GM23338 (cell line): ENCODE results near the gene CRISP1. TPM values are rescaled to one million over a fixed set of nuclear protein-coding genes. Genes with fewer than 3 reads are reported as not detected.

Experiments used
- ATAC-seq: fragments of 200-7000 bp; cut with Tn5 transposase; 3 replicates; pipeline ENCODE4 v1.9.1; 2020
- DNase-seq: peaks from one replicate; pipeline ENCODE4 v3.0.0-alpha.2; 2015; ENCODE audit warnings: low spot score
- H2AFZ ChIP-seq: fragments of 200-600 bp; sonication (generic); 2 replicates; pipeline ENCODE4 v1.8.0; 2016; ENCODE audit warnings: antibody characterized with exemption, mild to moderate bottlenecking, moderate library complexity
- H3F3A ChIP-seq: fragments of 200-600 bp; sonication (generic); replicated peaks from 2 replicates; pipeline ENCODE4 v1.8.0; 2017; ENCODE audit warnings: antibody characterized with exemption, mixed run types, low read depth
- H3K27ac ChIP-seq: fragments of 200-600 bp; sonication (generic); 2 replicates; pipeline ENCODE4 v1.6.1; 2016; ENCODE audit warnings: low read depth
- H3K27me3 ChIP-seq: fragments of 200-600 bp; sonication (generic); 2 replicates; pipeline ENCODE4 v1.8.0; 2016; ENCODE audit warnings: mild to moderate bottlenecking, mixed run types, moderate library complexity; ENCODE audit not compliant: insufficient read depth
- H3K36me3 ChIP-seq: fragments of 200-600 bp; sonication (generic); 2 replicates; pipeline ENCODE4 v1.8.0; 2016; ENCODE audit warnings: mild to moderate bottlenecking; ENCODE audit not compliant: insufficient read depth
- H3K4me1 ChIP-seq: fragments of 200-600 bp; sonication (generic); 2 replicates; pipeline ENCODE4 v1.8.0; 2016; ENCODE audit warnings: mild to moderate bottlenecking, moderate library complexity; ENCODE audit not compliant: insufficient read depth
- H3K4me2 ChIP-seq: fragments of 200-600 bp; sonication (generic); 2 replicates; pipeline ENCODE4 v1.7.1; 2017; ENCODE audit warnings: mixed run types
- H3K4me3 ChIP-seq: fragments of 200-600 bp; sonication (generic); 2 replicates; pipeline ENCODE4 v1.6.1; 2016; ENCODE audit warnings: mixed run types
- H3K79me2 ChIP-seq: fragments of 200-600 bp; sonication (generic); replicated peaks from 2 replicates; pipeline ENCODE4 v1.8.0; 2017; ENCODE audit warnings: mild to moderate bottlenecking; ENCODE audit not compliant: insufficient read depth
- H3K9me2 ChIP-seq: fragments of 200-600 bp; sonication (generic); 2 replicates; pipeline ENCODE4 v1.8.0; 2017; ENCODE audit not compliant: insufficient read depth
- H4K20me1 ChIP-seq: fragments of 200-600 bp; sonication (generic); replicated peaks from 2 replicates; pipeline ENCODE4 v1.8.0; 2017; ENCODE audit warnings: mild to moderate bottlenecking; ENCODE audit not compliant: insufficient read depth
- H3K27ac Mint-ChIP-seq: 2 replicates; pipeline ENCODE4 v1.8.0; 2020; ENCODE audit warnings: inconsistent platforms, mild to moderate bottlenecking, moderate library complexity, mixed read lengths
- H3K27me3 Mint-ChIP-seq: 3 replicates; pipeline ENCODE4 v1.8.0; 2022; ENCODE audit warnings: low read depth, mild to moderate bottlenecking, moderate library complexity, mixed read lengths, inconsistent platforms; ENCODE audit not compliant: insufficient read depth, poor library complexity
- H3K36me3 Mint-ChIP-seq: 3 replicates; pipeline ENCODE4 v1.8.0; 2021; ENCODE audit warnings: low read depth, mild to moderate bottlenecking, inconsistent platforms, moderate library complexity, mixed read lengths
- H3K4me1 Mint-ChIP-seq: 3 replicates; pipeline ENCODE4 v1.8.0; 2020; ENCODE audit warnings: mild to moderate bottlenecking, inconsistent platforms, mixed read lengths
- H3K4me3 Mint-ChIP-seq: 3 replicates; pipeline ENCODE4 v1.8.0; 2021; ENCODE audit warnings: moderate library complexity, mild to moderate bottlenecking, inconsistent platforms, mixed read lengths
- H3K9me3 Mint-ChIP-seq: 3 replicates; pipeline ENCODE4 v1.8.0; 2020; ENCODE audit warnings: moderate library complexity, mild to moderate bottlenecking, inconsistent platforms, mixed read lengths
- EZH2phosphoT487 ChIP-seq: fragments of 200-600 bp; sonication (generic); IDR thresholded peaks from one replicate; pipeline ENCODE4 v1.8.1; 2018; ENCODE audit warnings: antibody characterized with exemption; ENCODE audit not compliant: unreplicated experiment
- NANOG ChIP-seq: IDR thresholded peaks from 2 replicates; pipeline ENCODE4 v1.6.1; 2016; ENCODE audit warnings: antibody characterized with exemption, borderline replicate concordance
- ZNF114 ChIP-seq: fragments of 250-450 bp; sonication (Bioruptor Pico); IDR thresholded peaks from 2 replicates; pipeline ENCODE4 v1.5.0; 2020; ENCODE audit warnings: mild to moderate bottlenecking, moderate library complexity
- ZNF331 ChIP-seq: fragments of 250-450 bp; sonication (Bioruptor Pico); IDR thresholded peaks from 2 replicates; pipeline ENCODE4 v1.5.0; 2020; ENCODE audit warnings: low read depth, mild to moderate bottlenecking, moderate library complexity
- polyA plus RNA-seq: library from polyadenylated mRNA; unstranded; fragments of >200 nt; fragmentation: Nextera tagmentation; extraction: Ambion mirVana; gene quantifications from 2 replicates; pipeline ENCODE4 v1.2.1, GENCODE V29; 2016
- total RNA-seq: library from RNA; depleted of rRNA; stranded (reverse); fragments of >200 nt; shearing (Covaris generic); gene quantifications from 2 replicates; pipeline ENCODE4 v1.2.3, GENCODE V29; 2014
- TF ChIP-seq, protein P1 (sequence below): fragments of 250-450 bp; sonication (Bioruptor Pico); IDR thresholded peaks from 2 replicates; pipeline ENCODE4 v1.5.0; 2020; ENCODE audit warnings: mild to moderate bottlenecking, moderate library complexity

The CRISP1 gene
- total and polyA plus RNA-seq, 2 experiments from 2014 or later, result not detected

DNA sequence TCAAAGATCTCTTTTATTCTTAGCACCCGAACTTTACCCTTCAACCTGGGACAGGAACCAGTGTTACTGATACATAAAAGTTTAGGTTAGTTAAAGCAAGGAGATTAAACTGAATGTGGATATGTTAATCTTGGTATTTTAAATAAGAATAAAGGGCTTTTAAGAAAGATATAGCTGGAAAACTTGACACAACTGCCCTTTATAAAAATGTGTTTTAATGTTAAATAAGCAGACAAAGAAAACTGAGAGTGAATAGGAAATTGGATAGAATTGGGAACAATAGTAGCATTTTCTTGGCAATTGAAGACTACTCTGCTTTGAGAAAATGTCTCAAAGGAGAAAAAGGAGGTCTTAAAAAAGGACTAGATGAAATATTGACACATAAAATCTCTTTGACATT lies 45.9 kb upstream of the CRISP1 start:
- H3K9me3 Mint-ChIP-seq, result no peaks in the 10 kb centered on the region
- Histone ChIP-seq H3F3A (0 out of 2 replicates have a peak, but pooled peaks cover 8% of the 10 kb centered on the region), H2AFZ (no peak overlapping the region), H3K4me1 (peaks cover 93% of the 10 kb centered on the region), H3K27me3 (no peaks in the 10 kb centered on the region), H3K36me3 (no peaks in the 10 kb centered on the region), H4K20me1 (no peaks in the 10 kb centered on the region), H3K4me2 (peak overlapping the region; percentile 50), H3K4me3 (peak overlapping the region; percentile 12), H3K27ac (peak overlapping the region; percentile 73), H3K79me2 (no peaks in the 10 kb centered on the region), H3K9me2 (no peaks in the 10 kb centered on the region)
- ATAC-seq (peak; percentile 43), DNase-seq (no peak)
- no peaks in the 10 kb centered on the region for H3K27me3 Mint-ChIP-seq
- peak overlapping the region; percentile 95 for H3K27ac Mint-ChIP-seq
- H3K4me1 Mint-ChIP-seq, result peaks cover 76% of the 10 kb centered on the region
- peak overlapping the region; percentile 47 for H3K4me3 Mint-ChIP-seq
- no peaks in the 10 kb centered on the region for H3K36me3 Mint-ChIP-seq
- TF ChIP-seq NANOG, result peak; percentile 87
- TF ChIP-seq EZH2phosphoT487, result no peak
- no peak for TF ChIP-seq ZNF114 (CRISPR knock-in tag)

DNA sequence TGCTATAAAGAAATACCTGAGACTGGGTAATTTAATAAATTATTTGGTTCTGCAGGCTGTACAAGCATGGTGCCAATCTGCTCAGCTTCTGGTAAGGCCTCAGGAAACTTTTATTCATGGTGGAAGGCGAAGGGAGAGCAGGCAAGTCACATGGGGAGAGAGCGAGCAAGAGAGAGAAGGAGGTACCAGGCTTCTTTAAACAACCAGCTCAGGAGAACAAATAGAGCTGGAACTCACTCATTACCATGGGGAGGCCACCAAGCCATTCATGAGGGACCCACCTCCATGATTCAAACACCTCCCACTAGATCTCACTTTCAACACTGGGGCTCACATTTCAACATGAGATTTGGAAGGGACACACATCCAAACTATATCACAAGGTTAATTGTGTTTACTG lies 44.9 kb upstream of the CRISP1 start:
- peak overlapping the region; percentile 81 for H3K27ac Mint-ChIP-seq
- H3K4me2 ChIP-seq, result peak overlapping the region; percentile 50
- no peak overlapping the region for H3K4me3 Mint-ChIP-seq
- peak; percentile 65 for DNase-seq
- H3K79me2 ChIP-seq, result no peaks in the 10 kb centered on the region
- ATAC-seq, result peak; percentile 87
- H3K4me1 Mint-ChIP-seq, result peaks cover 72% of the 10 kb centered on the region
- 0 out of 2 replicates have a peak, but pooled peaks cover 8% of the 10 kb centered on the region for H3F3A ChIP-seq
- H3K27ac ChIP-seq, result peak overlapping the region; percentile 73
- H3K27me3 Mint-ChIP-seq, result no peaks in the 10 kb centered on the region
- H3K36me3 ChIP-seq, result no peaks in the 10 kb centered on the region
- H3K9me3 Mint-ChIP-seq, result no peaks in the 10 kb centered on the region
- H3K36me3 Mint-ChIP-seq, result no peaks in the 10 kb centered on the region
- H2AFZ ChIP-seq, result no peak overlapping the region
- TF ChIP-seq ZNF331 (CRISPR knock-in tag) (no peak), ZNF114 (CRISPR knock-in tag) (peak; percentile 62; the same call in 1 of the 2 replicates)
- TF ChIP-seq, protein P1, sequence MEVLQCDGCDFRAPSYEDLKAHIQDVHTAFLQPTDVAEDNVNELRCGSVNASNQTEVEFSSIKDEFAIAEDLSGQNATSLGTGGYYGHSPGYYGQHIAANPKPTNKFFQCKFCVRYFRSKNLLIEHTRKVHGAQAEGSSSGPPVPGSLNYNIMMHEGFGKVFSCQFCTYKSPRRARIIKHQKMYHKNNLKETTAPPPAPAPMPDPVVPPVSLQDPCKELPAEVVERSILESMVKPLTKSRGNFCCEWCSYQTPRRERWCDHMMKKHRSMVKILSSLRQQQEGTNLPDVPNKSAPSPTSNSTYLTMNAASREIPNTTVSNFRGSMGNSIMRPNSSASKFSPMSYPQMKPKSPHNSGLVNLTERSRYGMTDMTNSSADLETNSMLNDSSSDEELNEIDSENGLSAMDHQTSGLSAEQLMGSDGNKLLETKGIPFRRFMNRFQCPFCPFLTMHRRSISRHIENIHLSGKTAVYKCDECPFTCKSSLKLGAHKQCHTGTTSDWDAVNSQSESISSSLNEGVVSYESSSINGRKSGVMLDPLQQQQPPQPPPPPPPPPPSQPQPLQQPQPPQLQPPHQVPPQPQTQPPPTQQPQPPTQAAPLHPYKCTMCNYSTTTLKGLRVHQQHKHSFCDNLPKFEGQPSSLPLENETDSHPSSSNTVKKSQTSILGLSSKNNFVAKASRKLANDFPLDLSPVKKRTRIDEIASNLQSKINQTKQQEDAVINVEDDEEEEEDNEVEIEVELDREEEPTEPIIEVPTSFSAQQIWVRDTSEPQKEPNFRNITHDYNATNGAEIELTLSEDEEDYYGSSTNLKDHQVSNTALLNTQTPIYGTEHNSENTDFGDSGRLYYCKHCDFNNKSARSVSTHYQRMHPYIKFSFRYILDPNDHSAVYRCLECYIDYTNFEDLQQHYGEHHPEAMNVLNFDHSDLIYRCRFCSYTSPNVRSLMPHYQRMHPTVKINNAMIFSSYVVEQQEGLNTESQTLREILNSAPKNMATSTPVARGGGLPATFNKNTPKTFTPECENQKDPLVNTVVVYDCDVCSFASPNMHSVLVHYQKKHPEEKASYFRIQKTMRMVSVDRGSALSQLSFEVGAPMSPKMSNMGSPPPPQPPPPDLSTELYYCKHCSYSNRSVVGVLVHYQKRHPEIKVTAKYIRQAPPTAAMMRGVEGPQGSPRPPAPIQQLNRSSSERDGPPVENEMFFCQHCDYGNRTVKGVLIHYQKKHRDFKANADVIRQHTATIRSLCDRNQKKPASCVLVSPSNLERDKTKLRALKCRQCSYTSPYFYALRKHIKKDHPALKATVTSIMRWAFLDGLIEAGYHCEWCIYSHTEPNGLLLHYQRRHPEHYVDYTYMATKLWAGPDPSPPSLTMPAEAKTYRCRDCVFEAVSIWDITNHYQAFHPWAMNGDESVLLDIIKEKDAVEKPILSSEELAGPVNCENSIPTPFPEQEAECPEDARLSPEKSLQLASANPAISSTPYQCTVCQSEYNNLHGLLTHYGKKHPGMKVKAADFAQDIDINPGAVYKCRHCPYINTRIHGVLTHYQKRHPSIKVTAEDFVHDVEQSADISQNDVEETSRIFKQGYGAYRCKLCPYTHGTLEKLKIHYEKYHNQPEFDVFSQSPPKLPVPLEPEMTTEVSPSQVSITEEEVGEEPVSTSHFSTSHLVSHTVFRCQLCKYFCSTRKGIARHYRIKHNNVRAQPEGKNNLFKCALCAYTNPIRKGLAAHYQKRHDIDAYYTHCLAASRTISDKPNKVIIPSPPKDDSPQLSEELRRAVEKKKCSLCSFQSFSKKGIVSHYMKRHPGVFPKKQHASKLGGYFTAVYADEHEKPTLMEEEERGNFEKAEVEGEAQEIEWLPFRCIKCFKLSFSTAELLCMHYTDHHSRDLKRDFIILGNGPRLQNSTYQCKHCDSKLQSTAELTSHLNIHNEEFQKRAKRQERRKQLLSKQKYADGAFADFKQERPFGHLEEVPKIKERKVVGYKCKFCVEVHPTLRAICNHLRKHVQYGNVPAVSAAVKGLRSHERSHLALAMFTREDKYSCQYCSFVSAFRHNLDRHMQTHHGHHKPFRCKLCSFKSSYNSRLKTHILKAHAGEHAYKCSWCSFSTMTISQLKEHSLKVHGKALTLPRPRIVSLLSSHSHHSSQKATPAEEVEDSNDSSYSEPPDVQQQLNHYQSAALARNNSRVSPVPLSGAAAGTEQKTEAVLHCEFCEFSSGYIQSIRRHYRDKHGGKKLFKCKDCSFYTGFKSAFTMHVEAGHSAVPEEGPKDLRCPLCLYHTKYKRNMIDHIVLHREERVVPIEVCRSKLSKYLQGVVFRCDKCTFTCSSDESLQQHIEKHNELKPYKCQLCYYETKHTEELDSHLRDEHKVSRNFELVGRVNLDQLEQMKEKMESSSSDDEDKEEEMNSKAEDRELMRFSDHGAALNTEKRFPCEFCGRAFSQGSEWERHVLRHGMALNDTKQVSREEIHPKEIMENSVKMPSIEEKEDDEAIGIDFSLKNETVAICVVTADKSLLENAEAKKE (CRISPR knock-in tag), result peak; percentile 99
- no peaks in the 10 kb centered on the region for H4K20me1 ChIP-seq
- H3K9me2 ChIP-seq, result no peaks in the 10 kb centered on the region
- H3K27me3 ChIP-seq, result no peaks in the 10 kb centered on the region
- peak overlapping the region; percentile 12; the same call in 1 of the 2 replicates for H3K4me3 ChIP-seq
- H3K4me1 ChIP-seq, result peaks cover 86% of the 10 kb centered on the region
